Left ventricle myocardium superior (tissue), 1 donor: Measurements from ENCODE around the gene NAALADL2. TPM values are rescaled to one million over a fixed set of nuclear protein-coding genes. Genes with fewer than 3 reads are reported as not detected.
A peak's percentile ranks its signal among the peaks of the same experiment; 100 is the strongest.
"Not testable (repeated sequence)": the region's sequence is repeated elsewhere in the genome, so short reads cannot be mapped to it uniquely, and the experiment has no call there.

Experiments
- ATAC-seq: fragments of 200-7000 bp; cut with Tn5 transposase; one replicate; pipeline ENCODE4 v1.9.1; 2020; ENCODE audit warnings: mild to moderate bottlenecking, moderate library complexity
- DNase-seq: peaks from one replicate; pipeline ENCODE4 v3.0.0-alpha.2; 2020
- intact Hi-C: fragments of 100-400 bp; cut with micrococcal nuclease; formaldehyde crosslinking; loops from one replicate; pipeline ENCODE4 v1.11.0; 2022
- total RNA-seq: library from RNA; stranded (reverse); fragmentation: NEBNext Ultra II Directional; extraction: Animal tissue kit (Norgen Biotek cat#: 25700); gene quantifications from one replicate; pipeline ENCODE4 v1.2.1, GENCODE V29; 2021
- donor health status: DM: no; HTN: yes; CAD: no; lungs with severe emphysema.

NAALADL2 gene
- total RNA-seq, 1 donor from 2014 or later: 3.1 TPM

- ATAC-seq (no peak), DNase-seq (no peak)
- intact Hi-C loops: no loop called here
These were observed 248.1 kb downstream of the NAALADL2 start for GRCh38 chr3:175107231-175107630.

GRCh38 chr3:175107995-175108394, 248.9 kb downstream of the NAALADL2 start:
- intact Hi-C loops: no loop called here

GRCh38 chr3:175108613-175109151, 249.5 kb downstream of the NAALADL2 start:
- intact Hi-C loops: no loop called here
- DNase-seq: no peak
- no peak for ATAC-seq

More at GRCh38 chr3:175107995-175108394, 248.9 kb downstream of the NAALADL2 start:
- DNase-seq (no peak), ATAC-seq (no peak)

- DNase-seq (no peak), ATAC-seq (peak; percentile 41)
- intact Hi-C loops: no loop called here
These were observed 251.9 kb downstream of the NAALADL2 start for GRCh38 chr3:175111036-175111435.

- intact Hi-C loops: no loop called here
- no peak for DNase-seq
- no peak for ATAC-seq
These were observed 259.3 kb downstream of the NAALADL2 start for GRCh38 chr3:175118382-175118941.

GRCh38 chr3:175121225-175121624, 262.1 kb downstream of the NAALADL2 start:
- intact Hi-C loops: no loop called here
- no peak for ATAC-seq
- no peak for DNase-seq

- ATAC-seq (no peak), DNase-seq (no peak)
- intact Hi-C loops: no loop called here
These were observed 268.0 kb downstream of the NAALADL2 start for GRCh38 chr3:175127075-175127662.

GRCh38 chr3:175129126-175129525, 270.0 kb downstream of the NAALADL2 start:
- intact Hi-C loops: no loop called here
- DNase-seq (no peak), ATAC-seq (no peak)

GRCh38 chr3:175129571-175129970, 270.4 kb downstream of the NAALADL2 start:
- intact Hi-C loops: no loop called here
- ATAC-seq: no peak

GRCh38 chr3:175131866-175132265, 272.7 kb downstream of the NAALADL2 start:
- intact Hi-C loops, DNase-seq, ATAC-seq: not testable (repeated sequence)

More at GRCh38 chr3:175129571-175129970, 270.4 kb downstream of the NAALADL2 start:
- no peak for DNase-seq

- intact Hi-C loops, DNase-seq, ATAC-seq: not testable (repeated sequence)
These were observed 273.6 kb downstream of the NAALADL2 start for GRCh38 chr3:175132706-175133105.

GRCh38 chr3:175144368-175144767, 285.2 kb downstream of the NAALADL2 start:
- no peak for ATAC-seq
- intact Hi-C loops: no loop called here
- DNase-seq: no peak

GRCh38 chr3:175146258-175146657, 287.1 kb downstream of the NAALADL2 start:
- intact Hi-C loops: no loop called here
- no peak for ATAC-seq
- no peak for DNase-seq

- DNase-seq (no peak), ATAC-seq (no peak)
- intact Hi-C loops: no loop called here
These were observed 290.5 kb downstream of the NAALADL2 start for GRCh38 chr3:175149675-175150074.

GRCh38 chr3:175150812-175151401, 291.8 kb downstream of the NAALADL2 start:
- no peak for DNase-seq
- no peak for ATAC-seq

GRCh38 chr3:175153595-175153994, 294.5 kb downstream of the NAALADL2 start:
- DNase-seq: no peak
- intact Hi-C loops: no loop called here
- no peak for ATAC-seq

More at GRCh38 chr3:175150812-175151401, 291.8 kb downstream of the NAALADL2 start:
- intact Hi-C loops: no loop called here

- ATAC-seq (no peak), DNase-seq (no peak)
- intact Hi-C loops: no loop called here
These were observed 296.0 kb downstream of the NAALADL2 start for GRCh38 chr3:175155172-175155571.

GRCh38 chr3:175159202-175159601, 300.1 kb downstream of the NAALADL2 start:
- intact Hi-C loops: no loop called here
- no peak for ATAC-seq
- DNase-seq: no peak

- no peak for ATAC-seq
- no peak for DNase-seq
- intact Hi-C loops: no loop called here
These were observed 302.2 kb downstream of the NAALADL2 start for GRCh38 chr3:175161291-175161690.

GRCh38 chr3:175163686-175164085, 304.6 kb downstream of the NAALADL2 start:
- DNase-seq: no peak
- no peak for ATAC-seq
- intact Hi-C loops: no loop called here
